SK-N-DZ (cell line): ENCODE data around the gene SEC24D.

Experiments used
- DNase-seq: peaks from one replicate; pipeline ENCODE4 v3.0.0-alpha.2; 2015; ENCODE audit warnings: low spot score

Gene SEC24D

DNA sequence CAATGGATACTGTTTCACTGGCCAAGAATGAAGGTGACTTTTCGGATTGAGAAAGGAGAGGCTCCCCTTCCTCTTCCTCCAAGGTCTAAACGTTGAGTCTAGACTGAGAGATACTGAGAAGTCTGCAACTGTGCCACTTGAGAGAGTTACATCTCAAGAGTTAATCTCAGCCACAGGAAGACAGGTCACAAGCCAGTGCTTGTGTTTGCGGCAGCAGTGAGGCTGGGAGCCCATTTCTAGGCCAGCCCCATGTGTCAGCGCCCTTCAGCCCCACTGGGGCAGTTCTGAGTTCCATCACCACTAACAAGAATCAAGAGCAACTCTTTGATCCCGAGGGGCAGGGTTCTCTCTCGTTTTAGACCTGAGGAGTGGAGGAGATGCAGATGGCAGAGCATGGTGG is 7.3 kb upstream of the SEC24D start:
- DNase-seq, result no peak

DNA sequence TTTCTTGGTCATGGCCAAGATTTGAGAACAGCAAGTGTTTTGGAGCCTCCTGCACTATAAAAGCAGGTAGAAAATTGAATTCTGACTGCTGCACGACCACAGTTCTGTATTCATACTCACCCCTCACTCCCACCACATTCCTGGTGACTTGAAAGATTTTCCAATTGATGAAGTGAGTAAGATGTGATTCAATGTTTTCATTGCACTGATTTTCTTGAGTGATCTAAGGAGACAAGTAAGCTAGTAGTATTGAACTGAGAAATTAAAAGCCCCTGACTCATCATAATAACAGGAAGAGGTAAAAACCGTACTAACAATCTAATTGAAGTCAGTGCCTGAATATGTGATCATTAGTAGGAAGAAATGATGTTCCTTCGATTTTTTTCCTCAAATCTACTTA is 6.1 kb upstream of the SEC24D start:
- no peak for DNase-seq

DNA sequence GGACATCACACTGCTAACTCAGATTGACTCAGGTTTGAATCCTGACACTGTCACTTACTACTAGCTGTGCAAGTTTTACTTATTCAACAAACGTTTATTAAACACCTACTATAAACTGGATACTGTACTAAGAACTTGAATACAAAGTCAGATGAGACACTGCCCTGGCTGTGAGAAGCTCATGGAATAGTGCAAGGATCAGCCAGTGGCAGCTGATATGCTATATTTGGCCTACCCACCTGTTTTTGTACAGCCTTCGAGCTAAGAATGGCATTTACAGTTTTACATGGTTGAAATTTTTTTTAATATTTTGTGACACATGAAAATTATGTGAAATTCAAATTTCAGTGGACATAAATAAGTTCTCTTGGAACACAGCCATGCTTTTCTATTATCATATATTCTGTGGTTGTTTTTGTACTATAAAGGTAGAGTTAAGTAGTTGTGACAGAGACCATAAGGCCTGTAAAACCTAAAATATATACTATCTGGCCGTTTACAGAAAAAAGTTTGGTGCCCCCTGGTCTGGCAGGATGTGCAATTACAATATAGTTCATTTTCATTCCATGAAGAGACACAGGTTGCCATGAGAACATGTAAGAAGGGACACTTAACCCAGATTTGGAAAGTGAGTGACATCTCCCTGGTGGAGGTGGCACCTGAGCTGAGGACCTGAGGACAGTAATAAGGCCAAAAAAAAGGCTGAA is 3.4 kb upstream of the SEC24D start:
- DNase-seq, result no peak

DNA sequence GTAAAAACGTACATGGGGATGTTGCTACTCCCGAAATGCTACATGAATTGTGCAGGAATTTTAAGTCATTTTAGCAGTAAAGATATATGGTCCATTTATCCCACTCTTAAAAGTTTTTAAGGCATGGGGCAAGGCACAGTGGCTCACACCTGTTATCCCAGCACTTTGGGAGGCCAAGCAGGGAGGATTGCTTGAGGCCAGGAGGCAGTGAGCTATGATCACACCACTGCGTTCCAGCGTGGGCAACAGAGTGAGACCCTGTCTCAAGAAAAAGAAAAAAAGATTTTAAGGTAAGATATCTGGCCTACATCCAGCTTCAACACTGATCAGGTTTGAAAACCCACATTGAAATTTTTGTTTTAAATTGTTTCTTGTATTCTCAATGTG is 1.2 kb upstream of the SEC24D start:
- no peak for DNase-seq

DNA sequence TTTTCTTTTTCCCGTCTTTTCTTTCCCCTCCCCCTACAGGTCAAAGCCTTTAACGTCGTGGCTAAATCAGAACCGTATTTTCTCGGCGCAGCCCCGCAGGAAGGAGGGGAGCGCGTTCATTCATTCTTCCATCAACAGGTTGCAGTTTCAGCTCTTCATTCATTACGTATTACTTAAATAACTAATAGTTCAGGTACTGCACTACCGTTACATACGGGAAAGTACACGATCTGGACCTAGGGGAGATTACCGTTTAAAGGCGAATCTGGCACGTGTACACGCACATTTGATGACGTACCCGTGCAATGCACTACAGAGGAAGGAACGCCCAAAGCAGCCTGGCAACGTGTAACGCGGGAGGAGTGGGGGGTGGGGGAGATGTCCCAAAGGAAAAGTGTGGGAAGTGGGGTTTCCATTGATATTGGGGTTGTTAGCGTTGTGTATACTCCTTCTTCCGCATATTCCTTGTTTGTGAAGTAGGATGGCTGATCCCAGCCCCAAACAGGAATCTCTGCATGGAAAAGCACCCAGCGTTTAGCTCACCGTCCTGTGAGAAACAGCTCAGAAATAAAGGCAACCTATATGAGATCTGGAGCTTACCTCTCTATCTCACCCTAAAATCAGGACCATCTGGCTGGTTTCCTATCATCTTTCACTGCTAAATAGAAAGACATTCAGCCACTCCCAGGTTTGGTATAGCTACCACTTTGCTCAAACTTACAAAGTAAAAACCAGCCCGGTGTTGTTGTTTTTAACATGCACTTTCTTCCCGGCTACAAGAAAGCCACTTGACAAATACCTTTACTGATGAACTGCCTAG is 585 bp upstream of the SEC24D start:
- peak; percentile 33 for DNase-seq

DNA sequence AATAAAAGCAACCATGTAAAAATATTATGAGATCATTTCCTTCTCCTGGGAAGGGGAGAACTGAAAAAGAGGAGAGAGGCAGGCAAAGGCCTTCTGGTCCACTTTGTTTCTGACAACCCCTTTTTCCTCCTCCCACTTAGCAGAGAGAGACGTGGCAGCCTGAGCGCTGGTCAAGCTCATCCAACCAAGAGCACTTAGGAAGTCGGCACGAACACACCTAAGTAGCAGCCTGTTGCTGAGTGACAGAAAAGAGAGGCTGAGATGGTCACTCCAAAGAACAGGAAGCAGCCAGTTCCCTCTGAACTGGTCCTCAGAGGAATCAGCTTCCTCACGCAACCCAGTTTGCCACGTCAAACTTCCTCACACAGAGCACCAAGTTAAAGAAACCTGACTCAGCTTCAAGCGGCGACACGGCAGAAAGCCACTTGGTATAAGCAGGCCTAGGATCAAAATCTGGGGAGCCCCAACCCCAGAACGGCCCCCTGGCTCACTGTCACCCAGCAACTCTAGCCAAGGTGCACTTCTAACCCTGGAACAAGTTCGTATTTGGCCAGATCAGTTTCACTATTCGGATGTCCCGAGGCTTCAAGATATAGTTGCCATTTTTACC is 861 bp downstream of the SEC24D start:
- DNase-seq, result peak; percentile 66

DNA sequence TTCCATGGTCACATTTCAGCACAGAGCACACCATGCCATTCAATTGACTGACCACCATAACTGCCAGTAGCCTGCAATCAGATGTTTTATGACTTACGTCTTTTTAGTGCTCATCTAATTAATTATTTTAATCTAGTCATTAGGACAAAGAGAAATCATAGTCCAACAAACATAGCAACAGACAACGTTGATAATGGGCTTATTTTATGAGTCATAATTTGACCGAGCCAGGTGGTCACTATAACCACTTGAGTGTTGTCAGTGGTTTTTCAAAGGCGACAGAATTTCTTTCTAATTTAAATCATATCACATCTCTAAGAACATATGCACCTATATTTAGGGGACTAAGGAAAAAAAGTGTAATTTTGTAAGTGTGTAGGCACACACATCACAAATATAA is 1.9 kb downstream of the SEC24D start:
- no peak for DNase-seq

DNA sequence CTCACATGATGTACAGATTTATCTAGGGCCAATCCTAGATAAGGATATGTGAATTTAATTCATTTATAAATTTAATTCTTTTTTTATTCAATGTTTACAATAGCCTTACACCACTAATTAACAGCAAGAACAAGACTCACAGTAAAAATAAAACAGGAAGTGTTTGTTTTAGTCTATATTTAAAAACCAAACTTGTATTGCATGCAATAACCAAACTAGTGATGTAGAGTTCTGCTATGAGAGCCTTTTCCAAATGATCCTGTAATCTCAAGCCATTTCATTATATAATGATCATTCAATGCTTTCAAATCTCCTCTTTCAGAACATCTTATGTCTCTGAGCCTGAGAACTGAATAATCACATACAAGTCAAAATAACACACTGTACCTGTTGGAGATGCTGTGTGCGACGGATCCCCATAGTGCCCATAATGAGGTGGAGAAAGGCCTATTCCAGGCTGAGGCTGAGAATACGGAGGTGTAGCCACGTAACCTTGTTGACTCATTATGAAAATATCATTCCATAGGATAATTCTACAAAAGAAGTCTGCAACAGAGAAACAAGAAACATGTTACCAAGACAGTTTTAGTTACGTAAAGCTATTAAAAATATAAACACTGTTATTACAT is 2.6 kb downstream of the SEC24D start:
- no peak for DNase-seq

DNA sequence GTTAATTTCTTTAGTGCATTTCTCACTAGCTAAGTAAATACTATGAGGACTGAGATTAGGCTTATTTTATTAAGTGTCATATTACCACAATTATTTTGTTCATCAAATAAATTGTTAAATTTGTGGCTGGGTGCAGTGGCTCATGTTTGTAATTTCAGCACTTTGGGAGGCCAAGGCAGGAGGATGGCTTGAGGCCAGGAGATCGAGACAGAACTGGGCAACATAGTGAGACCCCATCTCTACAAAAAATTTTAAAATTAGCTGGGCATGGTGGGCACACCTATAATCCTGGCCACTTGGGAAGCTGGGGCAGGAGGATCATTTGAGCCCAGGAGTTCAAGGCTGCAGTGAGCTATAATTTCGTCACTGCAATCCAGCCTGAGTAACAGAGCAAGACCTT is 6.8 kb downstream of the SEC24D start:
- DNase-seq, result no peak

DNA sequence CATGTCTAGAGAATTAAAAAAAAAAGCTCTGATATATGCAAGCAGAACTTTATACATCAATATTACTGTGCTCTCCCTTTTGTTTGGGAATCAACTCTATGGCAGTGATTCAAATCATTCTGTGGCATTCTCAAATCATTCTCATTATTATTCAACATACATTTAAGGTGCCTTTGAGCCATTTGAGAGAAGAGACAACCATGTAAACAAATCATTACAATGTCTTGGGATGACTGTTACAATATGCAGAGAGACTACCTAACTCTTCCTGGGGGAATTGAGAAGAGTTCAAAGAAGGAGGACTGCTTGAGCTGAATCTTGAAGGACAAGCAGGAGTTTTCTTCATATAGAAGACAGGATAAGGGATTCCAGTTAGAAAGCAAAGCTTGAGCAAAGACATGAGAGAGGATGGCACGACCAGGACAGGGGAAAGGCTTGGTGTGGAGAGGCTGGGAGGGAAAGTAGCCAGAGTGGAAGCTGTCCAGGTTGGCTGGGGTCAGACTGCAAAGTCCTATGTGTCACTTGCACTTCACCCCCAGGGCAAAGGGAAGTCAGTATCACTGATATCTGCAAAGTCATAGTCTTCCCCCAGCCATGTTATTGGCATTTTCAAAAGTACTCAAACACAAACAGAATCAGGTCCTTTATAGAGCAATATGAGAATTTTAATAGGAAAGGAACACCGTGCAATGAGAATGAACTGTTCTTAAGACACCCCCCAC is 9.0 kb downstream of the SEC24D start:
- DNase-seq, result no peak

DNA sequence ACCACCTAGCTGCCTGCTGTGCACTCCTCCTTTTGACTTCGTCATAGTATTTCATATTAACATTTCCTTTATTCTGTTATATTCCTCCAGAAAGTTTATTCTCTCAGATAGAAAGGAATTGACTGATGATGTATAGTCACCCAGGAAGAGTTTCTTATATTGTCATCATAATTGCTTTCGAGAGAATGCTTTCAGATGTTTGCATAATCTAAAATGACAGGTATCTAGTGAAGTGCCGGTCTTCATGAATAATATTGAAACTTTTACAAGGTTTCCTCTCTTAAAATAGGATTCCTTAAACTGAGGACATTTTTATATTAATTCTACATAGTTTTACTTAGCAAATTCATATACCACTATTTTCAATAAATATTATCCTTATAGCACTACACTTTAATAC is 10.1 kb downstream of the SEC24D start:
- no peak for DNase-seq

DNA sequence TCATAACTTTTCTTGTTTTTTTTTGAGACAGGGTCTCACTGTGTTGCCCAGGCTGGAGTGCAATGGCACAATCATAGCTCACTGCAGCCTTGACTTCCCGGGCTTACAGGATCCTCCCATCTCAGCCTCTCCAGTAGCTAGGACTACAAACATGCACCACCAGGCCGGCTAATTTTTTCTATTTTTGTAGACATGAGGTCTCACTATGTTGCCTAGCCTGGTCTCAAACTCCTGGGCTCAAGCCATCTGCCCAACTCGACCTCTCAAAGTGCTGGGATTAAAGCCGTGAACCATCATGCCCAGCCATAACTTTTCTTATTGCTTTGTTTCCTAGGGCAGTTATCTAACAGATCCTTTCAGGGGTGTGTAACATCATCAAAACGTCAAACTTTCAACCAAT is 11.8 kb downstream of the SEC24D start:
- DNase-seq, result no peak

DNA sequence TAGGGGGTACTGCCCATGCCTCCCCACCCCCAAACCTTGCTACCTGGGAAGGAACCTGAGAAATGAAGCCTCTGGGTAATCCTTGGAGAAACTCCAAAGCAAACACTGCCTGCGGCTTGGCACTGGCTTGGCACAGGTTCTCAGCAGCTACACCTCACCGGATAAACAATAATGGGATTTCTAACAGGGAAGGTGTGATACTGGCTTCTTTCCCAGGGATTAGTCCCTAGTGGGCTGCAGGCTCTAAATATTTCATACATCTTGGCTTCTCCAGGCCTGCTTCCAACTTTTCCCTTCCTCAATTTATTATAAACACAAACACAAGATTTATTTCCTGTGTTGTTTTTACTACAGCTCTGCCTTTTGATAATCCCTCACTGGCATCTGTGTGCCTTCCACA is 12.5 kb downstream of the SEC24D start:
- no peak for DNase-seq

DNA sequence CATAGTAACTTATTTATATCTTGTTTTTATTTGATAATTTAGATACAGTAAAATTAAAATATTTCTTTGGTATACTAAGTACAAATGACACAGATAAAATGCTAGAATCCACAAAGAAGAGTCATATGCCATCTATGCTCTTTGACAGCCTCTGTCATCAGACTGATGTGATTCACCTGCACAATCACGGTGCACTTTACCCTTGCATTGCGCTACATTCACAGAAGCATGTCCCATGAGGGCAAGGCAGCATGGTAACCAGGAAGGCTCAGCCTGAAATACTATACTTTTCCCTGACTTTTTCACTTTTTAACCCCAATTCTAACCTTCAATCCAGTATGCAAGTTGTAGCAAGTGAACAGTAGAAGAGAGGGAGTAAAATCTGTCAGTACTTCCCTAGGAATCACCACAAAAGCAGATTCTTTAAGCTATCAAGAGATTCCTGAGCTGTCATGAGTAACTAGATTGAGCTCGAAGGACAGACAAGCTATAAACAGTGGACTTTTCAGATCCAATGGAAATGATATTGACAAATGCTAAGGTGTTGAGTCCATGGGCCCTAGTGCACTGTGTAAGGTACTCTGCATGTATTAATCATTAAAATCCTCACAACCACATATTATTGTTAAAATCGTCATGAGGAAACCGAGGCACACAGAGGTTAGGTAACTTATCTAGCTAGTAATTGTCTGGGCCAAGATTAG is 14.2 kb downstream of the SEC24D start:
- no peak for DNase-seq

DNA sequence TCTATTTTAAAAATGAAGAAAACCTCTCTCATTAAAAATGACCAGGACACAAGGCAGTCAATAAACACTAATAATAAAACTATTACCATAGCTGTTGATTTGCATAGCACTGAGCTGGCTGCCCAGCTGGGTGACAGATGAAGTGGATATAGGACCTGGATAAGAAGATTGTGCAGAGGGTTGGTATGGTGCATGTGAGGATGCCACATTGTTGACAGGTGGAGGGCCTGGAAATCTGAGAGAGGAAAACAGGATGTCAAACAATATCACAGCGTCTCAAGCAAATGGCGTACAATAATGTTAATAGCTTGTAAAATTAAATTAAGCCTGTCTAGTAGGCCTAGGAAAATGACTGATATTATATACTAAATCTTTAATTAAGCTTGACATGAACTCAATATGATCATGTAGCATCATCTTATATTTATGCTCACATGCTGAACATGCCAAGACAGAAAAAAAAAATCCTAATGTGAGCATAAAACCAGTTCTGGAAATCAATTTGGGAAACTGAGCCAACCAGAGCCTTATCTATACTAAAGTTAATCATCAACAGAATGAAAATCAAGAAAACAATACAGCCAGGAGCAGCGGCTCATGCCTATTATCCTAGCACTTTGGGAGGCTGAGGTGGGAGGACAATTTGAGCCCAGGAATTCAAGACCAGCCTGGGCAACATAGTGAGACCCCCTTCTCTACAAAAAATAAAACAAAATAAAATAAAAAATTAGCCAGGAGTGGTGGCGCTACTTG is 18.6 kb downstream of the SEC24D start:
- DNase-seq, result peak; percentile 85

DNA sequence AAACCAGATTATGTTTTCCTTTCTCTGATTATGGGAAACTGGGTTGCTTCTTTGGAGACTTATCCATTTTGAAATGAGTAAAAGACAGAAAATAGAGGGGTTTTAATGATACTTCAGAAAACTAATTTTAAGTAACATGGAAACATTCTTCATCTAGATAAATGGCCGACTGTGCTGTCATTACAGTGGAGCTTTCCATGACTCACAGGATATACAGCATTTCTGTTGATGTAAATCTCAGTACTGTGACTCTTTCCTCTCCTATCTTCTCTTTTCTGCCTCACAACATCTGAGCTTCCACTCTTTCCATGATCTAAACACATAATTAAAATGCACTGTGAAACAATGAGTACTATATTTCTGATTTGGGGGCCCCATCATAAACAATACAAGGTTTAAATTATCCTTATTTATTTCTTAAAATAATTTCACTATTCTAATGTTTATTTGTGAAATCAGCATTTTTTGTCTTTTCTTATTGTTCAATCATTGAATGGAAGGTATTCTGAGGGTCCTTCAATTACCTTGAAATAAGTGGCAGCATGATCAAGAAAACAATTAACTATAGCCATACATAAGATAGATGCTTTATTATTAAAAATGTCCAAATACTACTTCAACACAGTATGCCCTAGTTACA is 19.3 kb downstream of the SEC24D start:
- DNase-seq, result no peak

DNA sequence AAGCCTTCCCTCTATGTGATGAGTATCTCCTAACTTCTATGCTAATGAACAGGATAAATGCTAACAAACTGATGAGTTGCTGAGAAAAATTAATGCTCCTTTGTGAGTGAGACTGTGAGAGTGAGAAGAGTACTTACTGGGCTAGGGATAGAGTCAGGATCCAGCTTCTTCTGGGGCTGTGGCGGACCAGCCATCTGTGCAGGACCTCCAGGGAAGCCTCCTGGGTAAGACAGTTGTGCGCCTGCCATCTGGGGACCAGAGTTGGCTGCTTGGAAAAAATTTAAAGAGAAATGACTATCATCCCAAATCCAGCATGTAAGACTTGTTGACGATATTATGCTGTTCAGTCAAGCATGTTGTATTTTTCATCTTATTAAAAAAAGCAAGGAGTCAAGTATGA is 21.0 kb downstream of the SEC24D start:
- no peak for DNase-seq

DNA sequence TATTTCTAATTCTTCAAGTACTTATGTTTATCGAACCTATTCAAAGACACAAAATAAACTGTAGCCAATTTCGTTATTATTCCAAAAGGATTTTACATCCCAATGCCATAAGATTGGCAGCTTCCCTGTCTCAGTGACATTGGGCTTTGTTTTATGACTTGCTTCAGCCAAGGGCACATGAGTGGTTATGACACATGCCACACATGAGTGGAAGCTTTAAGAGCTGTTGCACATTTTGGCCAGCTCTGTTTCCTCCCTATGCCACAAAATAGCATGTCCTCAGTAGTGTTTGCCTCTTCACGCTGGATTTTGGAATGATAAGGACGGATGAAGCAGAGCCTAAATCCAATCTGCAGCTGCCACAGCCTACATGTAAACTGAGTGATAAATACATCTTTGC is 21.9 kb downstream of the SEC24D start:
- no peak for DNase-seq

DNA sequence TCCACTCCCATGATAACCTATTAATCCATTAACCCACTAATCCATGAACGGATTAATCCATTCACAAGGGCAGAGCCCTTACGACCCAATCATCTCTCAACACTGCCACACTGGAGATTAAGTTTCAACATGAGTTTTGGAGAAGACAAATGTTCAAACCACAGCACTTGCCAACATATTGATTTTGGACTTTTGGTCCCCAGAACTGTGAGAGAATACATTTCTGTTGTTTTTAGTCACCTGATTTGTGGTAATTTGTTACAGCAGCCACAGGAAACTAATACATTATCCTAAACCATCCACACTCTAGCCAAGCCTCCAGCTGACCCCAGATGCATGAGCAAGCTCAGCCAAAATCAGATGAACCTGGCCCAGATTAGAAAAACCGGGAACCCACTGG is 22.4 kb downstream of the SEC24D start:
- no peak for DNase-seq

DNA sequence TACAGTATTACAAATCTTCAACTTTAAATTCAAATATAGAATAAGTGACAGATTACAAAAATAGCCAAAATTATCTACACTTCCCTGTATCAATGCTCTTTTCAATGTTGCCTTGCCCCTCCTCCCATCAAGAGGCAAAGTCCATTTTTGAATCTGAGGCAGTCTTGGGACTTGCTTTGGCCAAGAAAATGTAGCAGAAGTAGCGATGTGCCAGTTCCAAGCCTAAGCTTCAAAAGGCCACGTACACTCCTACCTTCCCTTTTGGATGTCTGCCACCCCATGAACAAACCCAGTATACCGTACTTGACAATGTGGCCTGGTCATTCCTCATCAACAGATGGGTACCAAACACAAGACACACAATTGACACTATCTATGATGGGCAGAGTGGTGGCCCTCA is 24.1 kb downstream of the SEC24D start:
- DNase-seq, result no peak
